ENCODE results near the gene CYTH4. TPM values are rescaled to one million over a fixed set of nuclear protein-coding genes. Genes with fewer than 3 reads are reported as not detected.

Gene CYTH4
- total and polyA plus RNA-seq, 10 of the 15 experiments (the other 5 are each of a cell fraction or from before 2014, with no cell fraction given) = 1.5 to 27.3 (median 16.9) TPM

- TF ChIP-seq PBX3 (IDR thresholded peaks at IDR 0.05; ENCODE audit: insufficient replicate concordance, low read depth, low read length) = peak; percentile 74
- TF ChIP-seq ZNF24 (IDR thresholded peaks at IDR 0.05) = no peak
- TF ChIP-seq CBX3 (IDR thresholded peaks at IDR 0.05; ENCODE audit: borderline replicate concordance, low read depth) = no peak
- TF ChIP-seq MEF2B (IDR thresholded peaks at IDR 0.05; ENCODE audit: partially characterized antibody, poor library complexity, severe bottlenecking) = peak; percentile 44
- peak; percentile 66; the same call in 1 of the 2 replicates for TF ChIP-seq POLR2AphosphoS2 (IDR thresholded peaks at IDR 0.05; ENCODE audit: low read depth, low read length)
- TF ChIP-seq BCLAF1 (IDR thresholded peaks at IDR 0.05) = no peak
- no peak for TF ChIP-seq WRNIP1 (IDR thresholded peaks at IDR 0.05; ENCODE audit: borderline replicate concordance, low read depth, low read length)
- peak; percentile 81 for TF ChIP-seq CHD2 (IDR thresholded peaks at IDR 0.05; ENCODE audit: borderline replicate concordance, low read depth, low read length)
- no peak for TF ChIP-seq GABPA (IDR thresholded peaks at IDR 0.05; ENCODE audit: low read depth)
- peak; percentile 19; the same call in 1 of the 2 replicates for TF ChIP-seq NFYB (IDR thresholded peaks at IDR 0.05; ENCODE audit: insufficient read depth, low read depth, low read length)
- no peak for TF ChIP-seq IRF5 (IDR thresholded peaks at IDR 0.05; ENCODE audit: borderline replicate concordance)
- TF ChIP-seq SMC3 (IDR thresholded peaks at IDR 0.05; ENCODE audit: borderline replicate concordance, low read length) = peak; percentile 15; the same call in 1 of the 2 replicates
- TF ChIP-seq KAT2A (conservative IDR thresholded peaks at IDR 0.05; ENCODE audit: control insufficient read depth, low read depth, low read length) = no peak
- TF ChIP-seq KLF5 (IDR thresholded peaks at IDR 0.05; ENCODE audit: partially characterized antibody) = no peak
- peak; percentile 78 for TF ChIP-seq CREM (IDR thresholded peaks at IDR 0.05; ENCODE audit: low read depth)
- TF ChIP-seq SMAD5 (IDR thresholded peaks at IDR 0.05; ENCODE audit: low read depth) = peak; percentile 84
- TF ChIP-seq NR2F1 (conservative IDR thresholded peaks at IDR 0.05) = peak; percentile 86
- no peak for TF ChIP-seq ESRRA (IDR thresholded peaks at IDR 0.05; ENCODE audit: low read length)
- no peak for TF ChIP-seq MYB (IDR thresholded peaks at IDR 0.05; ENCODE audit: borderline replicate concordance, low read depth, low read length)
- peak in 1 of 2 experiments; percentile 74; a peak in 2 of 4 replicates for TF ChIP-seq ETV6 (conservative IDR thresholded peaks at IDR 0.05 in 1 of 2, IDR thresholded peaks at IDR 0.05 in 1 of 2; ENCODE audit: borderline replicate concordance in 1 of 2, low read depth in 1 of 2)
- peak; percentile 14 for TF ChIP-seq RELA (IDR thresholded peaks at IDR 0.05; ENCODE audit: borderline replicate concordance, partially characterized antibody)
- TF ChIP-seq MTA3 (IDR thresholded peaks at IDR 0.05; ENCODE audit: borderline replicate concordance, low read length) = no peak
- TF ChIP-seq ATF2 (IDR thresholded peaks at IDR 0.05; ENCODE audit: low read length) = no peak
- no peak for TF ChIP-seq LARP7 (IDR thresholded peaks at IDR 0.05)
- TF ChIP-seq BCL11A (IDR thresholded peaks at IDR 0.05; ENCODE audit: low read depth, low read length) = 0 out of 2 replicates have a peak, but pooled peaks have one; percentile 24
- no peak for TF ChIP-seq SREBF1 (IDR thresholded peaks at IDR 0.05; ENCODE audit: low read length)
Observed at GRCh38 chr22:37242395-37242918, 39.9 kb upstream of the CYTH4 start (continued).

Data from GM12878 (cell line).